ENCODE results near the gene TP53I13.

TP53I13 gene

DNA sequence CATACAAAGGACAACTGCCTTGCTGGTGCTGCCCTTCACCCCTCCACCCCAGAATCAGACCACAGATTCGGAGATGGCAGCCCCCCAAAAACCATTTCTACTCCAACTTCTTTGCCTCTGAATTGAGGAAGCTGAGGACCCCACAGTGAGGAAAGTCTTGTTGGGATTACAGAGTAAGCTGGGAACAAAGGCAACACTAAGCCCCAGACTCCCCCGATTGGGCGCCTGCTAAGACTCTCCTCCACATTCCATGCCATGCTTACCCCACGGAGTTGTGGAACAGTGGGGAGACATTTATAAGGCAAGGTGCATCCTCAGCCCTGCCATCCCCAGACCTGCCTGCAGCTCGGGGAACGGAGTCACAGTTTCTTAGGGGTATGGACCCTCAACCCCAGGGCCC lies 19.1 kb downstream of the TP53I13 start:
- no peak overlapping the region for H3K4me3 Mint-ChIP-seq
- H3K27ac Mint-ChIP-seq, result no peak overlapping the region
- H3K4me1 Mint-ChIP-seq, result peaks cover 63% of the 10 kb centered on the region
- peaks cover 9% of the 10 kb centered on the region for H3K27me3 Mint-ChIP-seq (ENCODE audit: low read depth, poor library complexity)
- H3K36me3 Mint-ChIP-seq (ENCODE audit: low read depth), result peaks cover 7% of the 10 kb centered on the region
- TF ChIP-seq, protein P1, sequence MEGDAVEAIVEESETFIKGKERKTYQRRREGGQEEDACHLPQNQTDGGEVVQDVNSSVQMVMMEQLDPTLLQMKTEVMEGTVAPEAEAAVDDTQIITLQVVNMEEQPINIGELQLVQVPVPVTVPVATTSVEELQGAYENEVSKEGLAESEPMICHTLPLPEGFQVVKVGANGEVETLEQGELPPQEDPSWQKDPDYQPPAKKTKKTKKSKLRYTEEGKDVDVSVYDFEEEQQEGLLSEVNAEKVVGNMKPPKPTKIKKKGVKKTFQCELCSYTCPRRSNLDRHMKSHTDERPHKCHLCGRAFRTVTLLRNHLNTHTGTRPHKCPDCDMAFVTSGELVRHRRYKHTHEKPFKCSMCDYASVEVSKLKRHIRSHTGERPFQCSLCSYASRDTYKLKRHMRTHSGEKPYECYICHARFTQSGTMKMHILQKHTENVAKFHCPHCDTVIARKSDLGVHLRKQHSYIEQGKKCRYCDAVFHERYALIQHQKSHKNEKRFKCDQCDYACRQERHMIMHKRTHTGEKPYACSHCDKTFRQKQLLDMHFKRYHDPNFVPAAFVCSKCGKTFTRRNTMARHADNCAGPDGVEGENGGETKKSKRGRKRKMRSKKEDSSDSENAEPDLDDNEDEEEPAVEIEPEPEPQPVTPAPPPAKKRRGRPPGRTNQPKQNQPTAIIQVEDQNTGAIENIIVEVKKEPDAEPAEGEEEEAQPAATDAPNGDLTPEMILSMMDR (IDR thresholded peaks at IDR 0.05), result no peak
- H3K9me3 Mint-ChIP-seq, result no peaks in the 10 kb centered on the region
- DNase-seq, result no peak

DNA sequence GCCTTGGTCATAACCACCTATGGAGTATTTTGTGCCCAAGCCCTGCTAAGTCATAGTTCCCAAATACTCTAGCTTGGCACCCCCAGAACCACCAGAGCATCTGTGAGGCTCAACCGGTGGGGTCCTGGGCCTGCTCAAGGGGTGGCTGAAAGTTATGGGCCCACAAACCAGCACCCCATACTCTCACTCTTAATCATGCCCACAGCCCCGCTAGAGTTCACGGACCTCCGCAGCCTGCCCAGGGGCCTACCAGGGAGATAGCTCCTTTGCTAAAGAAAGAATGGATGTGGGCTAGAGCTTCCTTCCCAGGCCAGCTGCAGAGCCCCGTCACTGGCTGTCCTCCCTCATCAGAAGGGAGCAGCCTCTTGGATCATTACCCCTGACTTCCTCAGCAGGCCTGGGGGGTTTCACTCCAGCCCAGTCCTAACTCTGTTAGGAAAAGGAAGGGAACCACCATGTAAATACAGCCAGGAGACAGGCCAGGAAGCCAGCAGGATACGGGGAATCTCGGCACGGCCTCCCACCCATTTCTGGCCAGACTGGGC lies 19.6 kb downstream of the TP53I13 start:
- H3K36me3 Mint-ChIP-seq (ENCODE audit: low read depth), result peaks cover 2% of the 10 kb centered on the region
- peak; percentile 17 for DNase-seq
- peaks cover 7% of the 10 kb centered on the region for H3K27me3 Mint-ChIP-seq (ENCODE audit: low read depth, poor library complexity)
- H3K27ac Mint-ChIP-seq, result peak overlapping the region; percentile 47
- no peaks in the 10 kb centered on the region for H3K9me3 Mint-ChIP-seq
- H3K4me1 Mint-ChIP-seq, result peaks cover 66% of the 10 kb centered on the region
- TF ChIP-seq, protein P1 (IDR thresholded peaks at IDR 0.05), result no peak
- peak overlapping the region; percentile 89 for H3K4me3 Mint-ChIP-seq

DNA sequence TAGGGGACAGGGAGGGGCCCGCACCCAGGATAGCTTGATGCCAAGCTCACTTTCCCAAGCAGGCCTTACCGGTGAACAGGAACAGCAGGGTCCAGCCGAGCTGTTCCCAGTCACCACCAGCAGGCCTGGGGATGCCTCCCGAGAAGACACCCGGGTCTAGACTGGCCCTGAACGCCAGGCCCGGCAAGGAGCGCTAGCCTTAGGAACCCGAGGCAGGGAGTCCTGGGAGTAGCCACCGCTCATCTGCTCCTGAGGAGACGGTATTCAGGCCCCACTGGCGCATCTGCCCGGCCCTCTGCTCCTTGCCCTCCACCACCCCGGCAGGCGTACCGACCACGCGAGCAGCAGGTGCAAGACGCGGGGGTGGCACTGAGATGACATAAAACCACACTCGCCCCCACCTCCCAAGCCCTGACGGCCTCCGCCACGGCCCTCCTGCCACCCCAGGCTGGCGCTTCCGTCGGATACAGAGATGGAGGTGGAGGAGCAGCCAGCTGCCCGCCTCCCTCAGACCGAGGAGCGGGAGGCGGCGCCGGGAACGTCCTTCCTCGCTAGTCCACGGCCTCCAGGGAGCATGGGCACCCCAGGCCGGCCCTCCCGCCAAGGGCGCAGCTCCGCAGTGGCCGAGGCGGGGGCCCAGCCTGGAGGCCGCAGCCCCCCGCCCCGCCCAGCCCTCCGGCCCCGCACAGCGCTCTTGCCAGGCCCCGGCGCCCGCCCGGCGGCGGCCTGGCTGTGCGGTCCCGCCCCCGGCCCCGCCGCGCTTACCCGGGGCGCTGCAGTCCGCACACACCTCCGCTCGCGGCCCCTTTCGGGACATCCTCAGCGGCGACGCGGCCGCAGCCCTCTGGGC lies 20.3 kb downstream of the TP53I13 start:
- peaks cover 6% of the 10 kb centered on the region for H3K27me3 Mint-ChIP-seq (ENCODE audit: low read depth, poor library complexity)
- H3K4me1 Mint-ChIP-seq, result peaks cover 67% of the 10 kb centered on the region
- peak overlapping the region; percentile 47 for H3K27ac Mint-ChIP-seq
- no peak for DNase-seq
- H3K4me3 Mint-ChIP-seq, result peak overlapping the region; percentile 89
- H3K9me3 Mint-ChIP-seq, result no peaks in the 10 kb centered on the region
- no peaks in the 10 kb centered on the region for H3K36me3 Mint-ChIP-seq (ENCODE audit: low read depth)
- TF ChIP-seq, protein P1 (IDR thresholded peaks at IDR 0.05), result no peak

DNA sequence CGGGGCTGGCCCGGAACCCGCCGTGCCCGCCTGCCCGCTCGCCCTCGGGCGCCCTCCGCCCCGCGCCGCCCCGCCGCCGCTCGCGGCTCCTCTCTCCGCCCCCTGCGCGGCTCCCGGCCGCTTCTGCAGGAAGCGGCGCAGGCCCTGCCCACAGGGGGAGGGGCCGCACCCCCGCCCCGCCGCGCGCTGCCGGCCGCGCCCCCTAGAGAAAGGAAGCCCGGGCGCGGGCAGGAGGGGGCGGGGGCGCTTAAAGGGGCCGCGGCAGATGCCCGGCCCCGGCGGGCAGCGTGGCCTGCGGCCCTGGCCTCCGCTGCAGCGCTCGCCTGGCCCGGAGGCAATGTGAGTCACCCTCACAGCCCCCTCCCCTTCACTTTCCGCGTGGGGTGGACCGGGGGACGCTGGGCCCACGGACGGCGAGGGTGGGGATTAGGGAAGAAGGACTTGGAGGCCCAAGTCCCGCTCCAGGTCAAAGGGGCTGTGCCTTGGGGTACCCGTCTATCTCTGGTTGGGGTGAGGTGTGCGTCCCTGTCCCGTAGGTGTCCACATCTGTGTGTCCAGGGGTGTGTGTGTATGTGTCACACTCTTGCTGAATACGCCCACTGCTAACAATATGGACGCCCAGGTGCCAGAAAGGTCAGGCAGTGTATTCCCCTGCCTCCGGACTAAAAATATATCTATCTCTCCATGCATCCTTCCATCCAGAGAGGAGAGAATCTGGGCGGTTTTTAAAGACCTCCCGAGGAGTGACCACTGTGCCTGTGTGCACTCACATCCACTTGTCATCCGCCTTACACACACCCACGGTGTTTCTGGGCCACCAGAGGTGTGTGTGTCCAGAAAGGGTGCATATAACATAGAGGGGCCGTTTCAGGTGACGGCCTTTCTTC lies 21.3 kb downstream of the TP53I13 start, which contains the start of gene GIT1:
Gene GIT1, minus strand, starts transcription at position 125 of the 887 bp plus-strand sequence. CDS start 270 bp downstream, outside the sequence.
- Mint-ChIP-seq H3K4me1 (peaks cover 64% of the 10 kb centered on the region), H3K27me3 (ENCODE audit: low read depth, poor library complexity) (peaks cover 13% of the 10 kb centered on the region), H3K36me3 (ENCODE audit: low read depth) (no peaks in the 10 kb centered on the region), H3K27ac (no peak within 1 kb of the TSS), H3K4me3 (peak within 1 kb of the TSS; percentile 89), H3K9me3 (no peaks in the 10 kb centered on the region)
- DNase-seq, result peak; percentile 89
- TF ChIP-seq, protein P1 (IDR thresholded peaks at IDR 0.05), result no peak

DNA sequence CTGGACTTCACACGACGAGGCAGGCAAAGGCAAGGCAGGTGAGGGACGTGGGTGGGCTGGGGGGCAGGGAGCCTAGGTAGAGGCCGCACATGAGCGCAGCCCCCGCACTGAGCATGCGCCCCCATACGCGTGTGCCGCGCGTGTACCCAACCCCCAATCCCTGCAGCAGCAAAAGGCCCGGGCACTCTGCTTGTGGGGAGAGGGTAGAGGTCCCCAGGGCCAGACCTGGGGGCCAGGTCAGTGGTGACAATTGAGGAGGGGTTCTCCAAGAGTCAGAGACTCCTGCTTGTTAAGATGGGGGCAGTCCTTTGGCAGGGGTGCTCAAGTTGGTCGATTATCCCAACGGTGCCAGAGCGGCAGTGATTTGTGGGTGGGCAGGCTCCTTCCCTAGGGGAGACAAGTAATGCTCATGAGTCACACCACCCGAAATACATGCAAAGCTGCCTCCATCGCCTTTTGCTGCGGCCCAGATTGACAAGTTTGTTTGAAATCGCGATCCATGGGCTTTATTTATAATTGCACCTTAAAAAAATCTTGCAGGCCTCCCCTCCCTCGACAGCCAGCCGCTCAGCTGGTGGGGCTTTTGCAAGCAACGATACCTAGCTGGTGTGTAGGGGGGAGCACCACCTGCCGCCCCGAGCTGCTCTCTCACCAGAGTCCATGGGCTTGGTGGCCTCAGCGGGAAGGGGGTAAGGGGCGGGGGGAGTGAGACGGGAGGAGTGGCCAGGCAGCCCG lies 22.1 kb downstream of the TP53I13 start:
- H3K27ac Mint-ChIP-seq, result no peak overlapping the region
- TF ChIP-seq, protein P1 (IDR thresholded peaks at IDR 0.05), result no peak
- H3K9me3 Mint-ChIP-seq, result no peaks in the 10 kb centered on the region
- H3K27me3 Mint-ChIP-seq (ENCODE audit: low read depth, poor library complexity), result peaks cover 13% of the 10 kb centered on the region
- no peaks in the 10 kb centered on the region for H3K36me3 Mint-ChIP-seq (ENCODE audit: low read depth)
- peak overlapping the region; percentile 84 for H3K4me3 Mint-ChIP-seq
- peak; percentile 26 for DNase-seq
- H3K4me1 Mint-ChIP-seq, result peaks cover 65% of the 10 kb centered on the region
